Measurements from ENCODE around the gene MTUS2.

Gene MTUS2

DNA sequence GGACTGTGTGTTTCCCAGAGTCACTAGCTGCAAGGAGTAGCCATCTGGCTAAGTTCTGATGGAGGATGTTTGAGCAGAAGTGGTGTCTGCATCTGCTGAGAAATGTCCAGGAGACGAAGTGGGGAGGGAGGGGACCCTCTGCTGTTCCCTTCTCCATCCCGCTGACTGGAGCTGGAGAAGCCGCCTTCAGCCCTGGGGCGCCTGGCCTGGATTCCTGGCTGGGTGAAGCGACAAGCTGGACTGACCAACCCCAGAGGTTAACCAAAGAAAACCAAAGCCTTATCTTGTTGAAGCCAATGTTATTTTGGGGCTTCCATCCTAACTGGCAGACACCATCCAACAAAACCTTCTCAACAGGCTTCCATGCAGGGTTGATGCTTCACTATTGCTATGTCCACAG lies 707.8 kb downstream of the MTUS2 start:
- TF ChIP-seq POLR2A (IDR thresholded peaks at IDR 0.05; ENCODE audit: low read depth, low read length) (no peak), POU2F2 (IDR thresholded peaks at IDR 0.05; ENCODE audit: low read depth, low read length) (no peak), TAF1 (IDR thresholded peaks at IDR 0.05; ENCODE audit: low read depth, low read length) (no peak), SPI1 (IDR thresholded peaks at IDR 0.05; ENCODE audit: low read depth, low read length) (no peak), POLR2AphosphoS5 (IDR thresholded peaks at IDR 0.05; ENCODE audit: low read depth, low read length) (no peak)
- DNase-seq (ENCODE audit: insufficient read length, low spot score) (no peak), FAIRE-seq (no peak)

DNA sequence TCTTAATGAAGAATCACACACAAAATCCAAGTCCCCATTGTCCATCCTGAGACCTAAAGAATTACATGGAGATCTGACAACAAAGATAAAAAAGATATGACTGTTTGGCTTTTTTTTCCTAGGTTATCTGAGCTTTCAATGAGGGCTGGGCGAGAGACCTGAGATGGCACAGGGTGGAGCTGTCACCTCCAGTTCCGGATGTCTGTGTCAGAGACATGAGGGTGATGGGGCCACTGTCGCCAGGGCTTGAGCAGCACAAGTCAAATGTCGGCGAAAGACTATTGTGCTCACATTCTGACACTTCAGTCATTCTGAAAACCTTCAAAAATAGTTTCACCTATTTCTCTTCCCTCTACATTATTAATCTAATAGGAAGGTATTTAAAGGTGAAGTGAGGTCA lies 709.6 kb downstream of the MTUS2 start:
- DNase-seq (ENCODE audit: insufficient read length, low spot score) (no peak), FAIRE-seq (no peak)
- TF ChIP-seq POLR2A (IDR thresholded peaks at IDR 0.05; ENCODE audit: low read depth, low read length): no peak

GRCh38 chr13:29530901-29531300 lies 710.8 kb downstream of the MTUS2 start:
- DNase-seq (ENCODE audit: insufficient read length, low spot score) (no peak), FAIRE-seq (no peak)
- TF ChIP-seq POLR2A (IDR thresholded peaks at IDR 0.05; ENCODE audit: low read depth, low read length): no peak
- no peak for TF ChIP-seq POLR2AphosphoS5 (IDR thresholded peaks at IDR 0.05; ENCODE audit: low read depth, low read length)

- FAIRE-seq: no peak
- DNase-seq (ENCODE audit: insufficient read length, low spot score): no peak
- TF ChIP-seq POLR2AphosphoS5 (IDR thresholded peaks at IDR 0.05; ENCODE audit: low read depth, low read length) (no peak), POLR2A (IDR thresholded peaks at IDR 0.05; ENCODE audit: low read depth, low read length) (no peak), PAX5 (IDR thresholded peaks at IDR 0.05; ENCODE audit: insufficient read depth, low read length, severe bottlenecking) (no peak), POU2F2 (IDR thresholded peaks at IDR 0.05; ENCODE audit: low read depth, low read length) (no peak), TAF1 (IDR thresholded peaks at IDR 0.05; ENCODE audit: low read depth, low read length) (no peak), SPI1 (IDR thresholded peaks at IDR 0.05; ENCODE audit: low read depth, low read length) (no peak)
Observed at GRCh38 chr13:29532116-29532515, 712.0 kb downstream of the MTUS2 start.

- FAIRE-seq: no peak
- no peak for DNase-seq (ENCODE audit: insufficient read length, low spot score)
- TF ChIP-seq POU2F2 (IDR thresholded peaks at IDR 0.05; ENCODE audit: low read depth, low read length): no peak
- TF ChIP-seq POLR2AphosphoS5 (IDR thresholded peaks at IDR 0.05; ENCODE audit: low read depth, low read length): no peak
- TF ChIP-seq PAX5 (IDR thresholded peaks at IDR 0.05; ENCODE audit: insufficient read depth, low read length, severe bottlenecking): no peak
- TF ChIP-seq SPI1 (IDR thresholded peaks at IDR 0.05; ENCODE audit: low read depth, low read length): no peak
- no peak for TF ChIP-seq TAF1 (IDR thresholded peaks at IDR 0.05; ENCODE audit: low read depth, low read length)
- no peak for TF ChIP-seq POLR2A (IDR thresholded peaks at IDR 0.05; ENCODE audit: low read depth, low read length)
Observed at GRCh38 chr13:29532821-29533220, 712.7 kb downstream of the MTUS2 start.

GRCh38 chr13:29534083-29534482 lies 713.9 kb downstream of the MTUS2 start:
- TF ChIP-seq SPI1 (IDR thresholded peaks at IDR 0.05; ENCODE audit: low read depth, low read length): no peak
- TF ChIP-seq POLR2A (IDR thresholded peaks at IDR 0.05; ENCODE audit: low read depth, low read length): no peak
- TF ChIP-seq PAX5 (IDR thresholded peaks at IDR 0.05; ENCODE audit: insufficient read depth, low read length, severe bottlenecking): no peak
- no peak for TF ChIP-seq POLR2AphosphoS5 (IDR thresholded peaks at IDR 0.05; ENCODE audit: low read depth, low read length)
- TF ChIP-seq TAF1 (IDR thresholded peaks at IDR 0.05; ENCODE audit: low read depth, low read length): no peak
- TF ChIP-seq POU2F2 (IDR thresholded peaks at IDR 0.05; ENCODE audit: low read depth, low read length): no peak
- no peak for DNase-seq (ENCODE audit: insufficient read length, low spot score)
- no peak for FAIRE-seq

GRCh38 chr13:29535663-29536655 lies 715.8 kb downstream of the MTUS2 start:
- DNase-seq (ENCODE audit: insufficient read length, low spot score) (no peak), FAIRE-seq (no peak)
- TF ChIP-seq SPI1 (IDR thresholded peaks at IDR 0.05; ENCODE audit: low read depth, low read length) (no peak), POLR2AphosphoS5 (IDR thresholded peaks at IDR 0.05; ENCODE audit: low read depth, low read length) (no peak), POU2F2 (IDR thresholded peaks at IDR 0.05; ENCODE audit: low read depth, low read length) (no peak), POLR2A (IDR thresholded peaks at IDR 0.05; ENCODE audit: low read depth, low read length) (no peak), TAF1 (IDR thresholded peaks at IDR 0.05; ENCODE audit: low read depth, low read length) (no peak), PAX5 (IDR thresholded peaks at IDR 0.05; ENCODE audit: insufficient read depth, low read length, severe bottlenecking) (no peak)

DNA sequence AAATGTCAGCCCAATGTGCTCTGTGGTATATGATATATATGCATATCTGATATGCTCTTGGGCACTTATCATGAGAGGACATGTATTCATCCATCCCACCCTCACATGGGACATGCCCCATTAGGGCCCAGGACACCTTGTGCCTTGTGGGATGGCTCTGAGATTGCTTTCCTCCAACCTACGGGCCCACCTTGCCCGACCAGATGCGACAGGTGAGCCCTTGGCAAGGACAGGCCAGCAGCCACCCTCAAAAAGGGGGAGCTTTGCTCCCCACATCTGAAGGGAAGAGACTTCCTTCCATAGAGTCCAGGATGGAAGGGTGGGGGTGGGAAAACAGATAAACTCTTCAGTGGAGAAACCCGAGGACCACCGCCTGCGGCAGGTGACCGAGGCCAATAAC lies 716.7 kb downstream of the MTUS2 start:
- no peak for FAIRE-seq
- TF ChIP-seq POLR2A (IDR thresholded peaks at IDR 0.05; ENCODE audit: low read depth, low read length) (no peak), TAF1 (IDR thresholded peaks at IDR 0.05; ENCODE audit: low read depth, low read length) (no peak)
- DNase-seq (ENCODE audit: insufficient read length, low spot score): no peak

- DNase-seq (ENCODE audit: insufficient read length, low spot score) (no peak), FAIRE-seq (no peak)
- no peak for TF ChIP-seq TAF1 (IDR thresholded peaks at IDR 0.05; ENCODE audit: low read depth, low read length)
- TF ChIP-seq SPI1 (IDR thresholded peaks at IDR 0.05; ENCODE audit: low read depth, low read length): no peak
- TF ChIP-seq POLR2AphosphoS5 (IDR thresholded peaks at IDR 0.05; ENCODE audit: low read depth, low read length): no peak
- TF ChIP-seq POLR2A (IDR thresholded peaks at IDR 0.05; ENCODE audit: low read depth, low read length): no peak
- TF ChIP-seq PAX5 (IDR thresholded peaks at IDR 0.05; ENCODE audit: insufficient read depth, low read length, severe bottlenecking): no peak
- no peak for TF ChIP-seq POU2F2 (IDR thresholded peaks at IDR 0.05; ENCODE audit: low read depth, low read length)
Observed at GRCh38 chr13:29537736-29538651, 717.9 kb downstream of the MTUS2 start.
